Fibroblast of mammary gland (primary cell): ENCODE data around the gene SLC6A7.

Experiments
- DNase-seq: peaks from one replicate; pipeline ENCODE4 v3.0.0-alpha.2; 2010; ENCODE audit warnings: low read depth
- H3K4me3 ChIP-seq: 2 replicates; pipeline ENCODE4 v1.5.1; 2011; ENCODE audit warnings: low read depth, mild to moderate bottlenecking, low read length, moderate library complexity; ENCODE audit not compliant: control insufficient read depth
- TF ChIP-seq, protein P1 (sequence below): conservative IDR thresholded peaks from 2 replicates; pipeline ENCODE4 v1.5.1; 2011; ENCODE audit warnings: low read depth, low read length, inconsistent platforms; ENCODE audit not compliant: control insufficient read depth, insufficient read depth

The SLC6A7 gene

DNA sequence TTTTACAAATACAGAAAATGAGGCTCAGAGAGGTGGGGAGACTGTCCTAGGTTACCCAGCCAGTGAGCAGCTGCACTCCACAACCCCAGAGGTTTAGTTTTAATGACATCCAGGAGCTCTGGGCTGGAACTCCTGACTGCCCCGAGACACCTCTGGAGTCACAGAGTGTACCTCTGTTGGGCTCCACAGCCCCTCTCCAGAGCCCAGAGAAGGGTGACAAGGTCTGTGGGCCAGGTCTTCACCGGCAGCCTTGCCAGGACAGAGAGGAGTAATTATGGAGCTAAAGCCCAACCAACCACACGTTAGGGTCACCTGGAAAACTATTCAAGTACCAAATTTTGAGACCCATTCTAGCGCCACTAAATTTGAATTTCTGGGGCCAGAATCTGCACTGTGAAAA lies 12.1 kb upstream of the SLC6A7 start:
- no peak for DNase-seq
- TF ChIP-seq, protein P1, sequence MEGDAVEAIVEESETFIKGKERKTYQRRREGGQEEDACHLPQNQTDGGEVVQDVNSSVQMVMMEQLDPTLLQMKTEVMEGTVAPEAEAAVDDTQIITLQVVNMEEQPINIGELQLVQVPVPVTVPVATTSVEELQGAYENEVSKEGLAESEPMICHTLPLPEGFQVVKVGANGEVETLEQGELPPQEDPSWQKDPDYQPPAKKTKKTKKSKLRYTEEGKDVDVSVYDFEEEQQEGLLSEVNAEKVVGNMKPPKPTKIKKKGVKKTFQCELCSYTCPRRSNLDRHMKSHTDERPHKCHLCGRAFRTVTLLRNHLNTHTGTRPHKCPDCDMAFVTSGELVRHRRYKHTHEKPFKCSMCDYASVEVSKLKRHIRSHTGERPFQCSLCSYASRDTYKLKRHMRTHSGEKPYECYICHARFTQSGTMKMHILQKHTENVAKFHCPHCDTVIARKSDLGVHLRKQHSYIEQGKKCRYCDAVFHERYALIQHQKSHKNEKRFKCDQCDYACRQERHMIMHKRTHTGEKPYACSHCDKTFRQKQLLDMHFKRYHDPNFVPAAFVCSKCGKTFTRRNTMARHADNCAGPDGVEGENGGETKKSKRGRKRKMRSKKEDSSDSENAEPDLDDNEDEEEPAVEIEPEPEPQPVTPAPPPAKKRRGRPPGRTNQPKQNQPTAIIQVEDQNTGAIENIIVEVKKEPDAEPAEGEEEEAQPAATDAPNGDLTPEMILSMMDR, result no peak
- H3K4me3 ChIP-seq, result no peak overlapping the region

DNA sequence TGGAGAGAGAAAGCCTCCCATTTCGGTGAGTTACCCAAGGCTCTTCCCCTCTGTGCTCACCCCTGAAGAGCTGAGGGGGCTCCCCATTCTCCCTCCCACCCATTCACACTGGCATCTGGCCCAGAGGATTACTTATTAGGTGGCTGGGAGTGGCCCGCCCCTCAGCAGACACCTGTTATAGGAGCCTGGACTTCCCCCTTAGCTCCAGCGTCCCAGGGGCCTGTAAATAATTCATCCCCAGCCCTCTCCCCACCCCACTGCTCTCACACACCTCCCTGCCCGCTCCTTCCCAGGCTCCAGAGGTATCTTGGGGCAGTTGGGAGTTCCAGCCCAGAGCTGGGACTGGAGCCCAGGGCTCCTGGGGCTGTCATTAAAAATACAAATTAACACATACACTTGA lies 11.6 kb upstream of the SLC6A7 start:
- TF ChIP-seq, protein P1, result no peak
- H3K4me3 ChIP-seq, result no peak overlapping the region
- no peak for DNase-seq

DNA sequence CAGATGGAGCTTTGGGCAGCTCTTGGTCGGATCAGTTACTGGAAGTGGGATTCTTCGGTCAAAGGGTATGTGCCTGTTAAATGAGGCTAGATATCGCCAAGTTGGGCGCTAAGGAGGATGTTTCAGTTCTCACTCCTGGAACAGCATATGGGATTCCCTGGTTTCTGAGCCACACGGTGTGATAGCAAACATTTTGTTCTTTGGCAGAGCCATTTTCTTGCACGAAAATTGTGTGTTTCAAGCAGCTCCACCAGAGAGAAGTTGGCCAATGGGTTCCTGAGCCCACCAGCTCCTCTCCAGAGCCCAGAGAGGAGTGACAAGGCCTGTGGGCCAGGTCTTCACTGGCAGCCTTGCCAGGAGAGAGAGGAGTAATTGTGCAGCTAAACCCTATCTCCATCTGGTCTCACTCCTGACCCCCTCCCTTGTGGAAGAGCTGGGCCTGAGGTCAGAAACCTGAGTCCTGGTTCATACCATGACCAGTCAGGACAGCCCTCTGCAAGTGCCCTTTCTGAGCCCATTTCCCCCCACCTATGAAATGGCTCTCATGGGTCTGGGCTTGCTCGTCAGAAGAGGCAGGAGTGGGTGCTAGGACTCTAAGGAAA lies 10.7 kb upstream of the SLC6A7 start:
- peak; percentile 27 for DNase-seq
- TF ChIP-seq, protein P1, result no peak

DNA sequence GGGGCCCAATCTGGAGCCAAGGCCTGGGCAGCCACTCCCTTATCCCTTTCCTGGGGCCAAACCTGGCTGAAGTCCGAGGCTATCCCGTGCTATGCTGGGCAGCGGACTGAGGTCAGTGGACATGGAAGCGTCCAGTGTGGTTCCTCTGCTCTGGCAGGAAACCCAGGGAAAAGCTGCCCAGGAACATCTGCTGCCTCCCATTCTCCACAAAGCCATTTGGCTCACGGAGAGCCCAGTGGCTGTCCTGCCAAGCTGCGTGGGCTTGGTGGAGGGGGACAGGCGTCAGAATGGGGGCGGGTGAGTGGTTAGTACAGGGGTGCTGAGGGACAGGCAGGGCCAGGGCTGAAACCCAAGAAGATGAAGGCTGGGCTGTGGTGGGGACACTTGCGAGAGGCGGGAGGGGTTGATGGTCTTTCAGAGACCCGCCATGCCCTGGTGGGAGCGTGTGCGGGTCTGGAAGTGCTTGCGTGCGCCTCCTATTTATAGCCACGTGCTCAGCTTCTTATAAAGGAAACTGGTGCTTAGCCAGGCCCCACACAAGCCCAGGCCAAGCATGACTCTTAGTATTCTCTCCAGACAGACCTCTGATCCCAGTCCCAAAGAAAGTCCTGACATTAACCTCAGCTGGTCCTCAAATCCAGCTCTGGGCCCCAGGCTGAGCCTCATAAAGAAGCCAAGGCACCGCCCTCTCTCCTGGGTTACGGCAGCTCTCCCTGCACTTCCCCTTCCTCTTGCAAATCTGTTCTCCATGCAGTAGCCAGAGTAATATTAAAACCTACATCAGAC lies 9.4 kb upstream of the SLC6A7 start:
- TF ChIP-seq, protein P1, result no peak

More for the DNA sequence above, 10.7 kb upstream of the SLC6A7 start:
- H3K4me3 ChIP-seq, result no peak overlapping the region

DNA sequence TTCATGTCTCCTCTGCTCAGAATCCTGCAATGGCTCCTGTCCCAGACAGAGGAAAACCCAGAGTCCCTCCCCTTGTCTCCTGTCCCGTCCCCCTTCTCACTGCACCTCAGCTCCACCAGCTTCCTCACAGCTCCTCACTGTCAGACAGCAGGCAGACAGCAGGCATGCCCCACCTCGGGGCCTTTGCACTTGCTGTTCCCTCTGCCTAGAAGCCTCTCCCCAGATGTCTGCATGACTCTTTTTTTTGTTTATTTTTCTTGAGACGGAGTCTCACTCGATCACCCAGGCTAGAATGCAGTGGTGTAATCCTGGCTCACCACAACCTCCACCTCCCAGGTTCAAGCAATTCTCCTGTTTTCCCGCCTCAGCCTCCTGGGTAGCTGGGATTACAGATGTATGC lies 8.8 kb upstream of the SLC6A7 start:
- peak; percentile 70 for DNase-seq
- H3K4me3 ChIP-seq, result no peak overlapping the region
- TF ChIP-seq, protein P1, result no peak

More for the DNA sequence above, 9.4 kb upstream of the SLC6A7 start:
- DNase-seq, result peak; percentile 72
- H3K4me3 ChIP-seq, result no peak overlapping the region

DNA sequence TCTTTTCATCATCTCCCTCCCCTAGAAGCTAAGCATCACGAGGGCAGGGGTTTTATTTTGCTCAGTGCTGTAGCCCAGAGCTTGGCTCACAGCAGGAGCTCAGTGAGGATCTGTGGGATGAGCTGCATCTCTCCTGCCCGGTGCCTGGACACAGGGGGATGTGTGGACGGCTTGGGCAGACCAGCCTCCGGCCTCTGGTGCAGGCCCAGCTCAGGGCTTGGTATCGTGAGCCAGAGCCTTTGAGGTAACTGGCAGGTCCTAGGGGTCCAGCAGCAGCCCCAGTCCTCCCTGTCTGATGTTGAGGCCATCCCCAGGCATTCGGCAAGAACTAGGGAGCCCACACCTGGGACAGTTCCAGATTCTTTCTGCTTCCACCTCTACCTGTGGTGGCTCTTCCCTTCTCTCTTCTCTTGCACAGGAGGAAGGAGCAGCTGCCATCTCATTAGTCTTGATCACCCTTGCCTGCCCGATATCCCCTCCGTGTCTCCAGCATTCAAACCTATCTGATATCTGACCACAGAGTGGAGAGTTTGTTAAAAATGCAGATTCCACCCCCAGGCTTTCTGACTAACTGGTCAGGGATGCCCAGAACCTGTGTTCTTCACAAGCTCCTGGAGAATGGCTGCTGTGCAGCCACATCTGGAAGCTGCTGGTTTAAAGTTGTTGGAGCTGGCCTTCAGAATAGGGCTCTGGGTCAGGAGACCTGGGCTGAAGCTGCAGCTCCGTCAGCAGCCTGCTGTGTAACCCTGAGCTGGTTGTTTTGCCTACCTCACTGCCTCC lies 7.9 kb upstream of the SLC6A7 start:
- no peak for DNase-seq
- TF ChIP-seq, protein P1, result no peak

More for the DNA sequence above, 7.9 kb upstream of the SLC6A7 start:
- no peak overlapping the region for H3K4me3 ChIP-seq
